HEK293T (cell line): Measurements from ENCODE around the gene CDH13.

Experiments
- CTCF ChIA-PET: fragments of 350-600 bp; formaldehyde crosslinking; extraction: SDS; loops from one replicate; lab custom pipeline; 2021; ENCODE audit warnings: antibody characterized with exemption, inconsistent platforms; lab: Yijun Ruan, JAX
- POLR2A ChIA-PET: fragments of 350-600 bp; formaldehyde crosslinking; extraction: SDS; loops from one replicate; lab custom pipeline; 2020; ENCODE audit warnings: antibody characterized with exemption, inconsistent platforms; lab: Yijun Ruan, JAX
- DNase-seq: peaks from one replicate; pipeline ENCODE4 v3.0.0; 2012; ENCODE audit warnings: mixed read lengths; ENCODE audit errors: extremely low spot score
- ARNT ChIP-seq: fragments of 450-650 bp; IDR thresholded peaks from 2 replicates; pipeline ENCODE4 v1.6.1; 2017; ENCODE audit warnings: mild to moderate bottlenecking
- BHLHE40 ChIP-seq: fragments of 450-650 bp; IDR thresholded peaks from 2 replicates; pipeline ENCODE4 v1.6.1; 2016; ENCODE audit warnings: mild to moderate bottlenecking, moderate library complexity, borderline replicate concordance
- CTBP1 ChIP-seq: fragments of 450-650 bp; IDR thresholded peaks from 2 replicates; pipeline ENCODE4 v1.6.1; 2016; ENCODE audit warnings: borderline replicate concordance
- ELF4 ChIP-seq: fragments of 450-650 bp; IDR thresholded peaks from 2 replicates; pipeline ENCODE4 v1.6.1; 2017; ENCODE audit warnings: antibody characterized with exemption
- FOXA1 ChIP-seq: fragments of 450-650 bp; IDR thresholded peaks from 2 replicates; pipeline ENCODE4 v1.6.1; 2016; ENCODE audit warnings: mild to moderate bottlenecking
- FOXK2 ChIP-seq: fragments of 450-650 bp; IDR thresholded peaks from 2 replicates; pipeline ENCODE4 v1.6.1; 2016; ENCODE audit warnings: mild to moderate bottlenecking
- FOXM1 ChIP-seq: fragments of 450-650 bp; IDR thresholded peaks from 2 replicates; pipeline ENCODE4 v1.6.1; 2017; ENCODE audit warnings: mild to moderate bottlenecking, borderline replicate concordance
- HDGF ChIP-seq: fragments of 450-650 bp; IDR thresholded peaks from 2 replicates; pipeline ENCODE4 v1.6.1; 2017; ENCODE audit warnings: antibody characterized with exemption, borderline replicate concordance
- L3MBTL2 ChIP-seq: fragments of 450-650 bp; conservative IDR thresholded peaks from 2 replicates; pipeline ENCODE4 v1.6.1; 2016; ENCODE audit warnings: mild to moderate bottlenecking
- LEF1 ChIP-seq: fragments of 450-650 bp; IDR thresholded peaks from 2 replicates; pipeline ENCODE4 v1.6.1; 2017; ENCODE audit warnings: mild to moderate bottlenecking, borderline replicate concordance
- NFRKB ChIP-seq: fragments of 450-650 bp; IDR thresholded peaks from 2 replicates; pipeline ENCODE4 v1.6.1; 2016; ENCODE audit warnings: mild to moderate bottlenecking, moderate library complexity
- SP1 ChIP-seq: fragments of 450-650 bp; IDR thresholded peaks from 2 replicates; pipeline ENCODE4 v1.6.1; 2017
- SUZ12 ChIP-seq: fragments of 450-650 bp; IDR thresholded peaks from 2 replicates; pipeline ENCODE4 v1.6.1; 2016; ENCODE audit warnings: mild to moderate bottlenecking
- TARDBP ChIP-seq: fragments of 450-650 bp; IDR thresholded peaks from 2 replicates; pipeline ENCODE4 v1.6.1; 2016
- ZNF384 ChIP-seq: fragments of 450-650 bp; IDR thresholded peaks from 2 replicates; pipeline ENCODE4 v1.6.1; 2016
- TF ChIP-seq, protein P1 (sequence below): fragments of 450-650 bp; IDR thresholded peaks from 2 replicates; pipeline ENCODE4 v1.6.1; 2016

CDH13 gene

DNA sequence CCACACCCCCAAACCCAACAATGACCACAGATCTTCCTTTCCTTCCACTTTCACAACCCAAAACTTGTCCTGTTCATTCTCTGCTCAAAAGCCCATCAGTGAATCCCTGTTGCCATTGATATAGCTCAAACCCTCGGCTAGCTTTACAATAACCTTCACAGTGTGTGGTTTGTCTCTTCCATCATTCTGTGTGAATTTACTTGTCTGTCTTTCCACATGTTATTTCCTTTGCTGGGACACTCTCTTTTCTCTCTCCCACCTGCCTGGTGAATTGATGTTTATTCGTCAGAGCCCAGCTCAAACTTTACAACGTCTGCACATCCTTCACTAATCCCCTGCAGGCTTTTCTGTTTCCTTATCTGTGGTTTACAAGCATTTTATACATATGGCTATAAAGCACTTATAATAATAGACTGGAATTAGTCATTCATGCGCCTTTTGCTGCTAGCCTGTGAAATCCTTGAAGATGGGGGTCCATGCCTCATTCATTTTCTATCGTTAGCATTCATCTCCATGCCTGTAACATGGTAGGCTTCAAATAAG, 114.4 kb downstream of the CDH13 start:
- no peak for DNase-seq
- CTCF ChIA-PET, result no interaction called here
- no peak for TF ChIP-seq ZNF384
- no peak for TF ChIP-seq TARDBP
- TF ChIP-seq NFRKB, result no peak
- TF ChIP-seq SP1, result no peak
- no peak for TF ChIP-seq BHLHE40
- no peak for TF ChIP-seq HDGF
- no peak for TF ChIP-seq ELF4
- no peak for TF ChIP-seq ARNT
- TF ChIP-seq LEF1, result no peak
- POLR2A ChIA-PET, result no interaction called here

DNA sequence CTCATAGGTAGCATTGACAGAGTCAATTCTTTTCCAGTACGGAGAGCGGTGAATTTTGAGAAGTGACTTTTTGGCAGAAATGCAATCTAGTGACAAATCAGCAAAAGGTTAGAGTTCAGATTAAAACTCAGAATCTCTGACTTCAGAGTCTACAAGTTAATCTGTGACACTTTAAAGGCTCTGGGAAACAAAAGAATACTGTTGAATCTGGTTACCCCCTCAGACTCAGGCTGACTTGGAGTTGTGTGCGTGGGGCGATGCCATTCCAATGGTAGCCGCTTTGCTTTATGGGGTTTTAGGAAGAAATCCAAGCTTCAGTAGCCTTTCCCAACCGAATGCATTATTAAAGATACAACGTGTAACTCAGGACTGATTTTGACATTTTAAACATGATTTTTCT, 118.2 kb downstream of the CDH13 start:
- no peak for TF ChIP-seq BHLHE40
- no peak for TF ChIP-seq LEF1
- TF ChIP-seq FOXK2, result no peak
- no peak for TF ChIP-seq FOXM1
- TF ChIP-seq ARNT, result no peak
- no peak for TF ChIP-seq NFRKB
- TF ChIP-seq ZNF384, result no peak
- TF ChIP-seq, protein P1, sequence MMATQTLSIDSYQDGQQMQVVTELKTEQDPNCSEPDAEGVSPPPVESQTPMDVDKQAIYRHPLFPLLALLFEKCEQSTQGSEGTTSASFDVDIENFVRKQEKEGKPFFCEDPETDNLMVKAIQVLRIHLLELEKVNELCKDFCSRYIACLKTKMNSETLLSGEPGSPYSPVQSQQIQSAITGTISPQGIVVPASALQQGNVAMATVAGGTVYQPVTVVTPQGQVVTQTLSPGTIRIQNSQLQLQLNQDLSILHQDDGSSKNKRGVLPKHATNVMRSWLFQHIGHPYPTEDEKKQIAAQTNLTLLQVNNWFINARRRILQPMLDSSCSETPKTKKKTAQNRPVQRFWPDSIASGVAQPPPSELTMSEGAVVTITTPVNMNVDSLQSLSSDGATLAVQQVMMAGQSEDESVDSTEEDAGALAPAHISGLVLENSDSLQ, result no peak
- TF ChIP-seq ELF4, result no peak
- no peak for TF ChIP-seq SUZ12
- no peak for TF ChIP-seq TARDBP
- no peak for TF ChIP-seq L3MBTL2
- no peak for TF ChIP-seq CTBP1
- no peak for TF ChIP-seq FOXA1
- no peak for TF ChIP-seq HDGF
- ChIA-PET POLR2A (no interaction called here), CTCF (no interaction called here)
- no peak for DNase-seq

DNA sequence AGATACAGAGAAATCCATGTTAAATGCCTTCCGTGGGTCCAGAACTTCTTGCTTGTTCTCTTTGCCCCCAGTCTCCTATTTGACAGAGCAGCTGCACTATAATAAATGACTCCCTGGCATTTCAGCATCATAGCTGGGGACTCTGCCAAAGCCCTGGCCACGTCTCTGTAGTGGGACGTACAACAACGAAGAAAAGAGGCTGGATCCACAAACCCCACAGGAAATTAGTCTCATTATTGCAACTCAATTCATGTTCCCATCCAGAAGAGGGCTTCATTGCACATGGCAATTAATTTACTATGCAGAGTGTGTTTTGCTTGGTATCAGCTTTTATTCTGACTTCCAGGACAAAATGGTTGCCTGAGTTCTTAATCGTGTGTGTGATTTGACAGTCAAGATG, 121.3 kb downstream of the CDH13 start:
- CTCF ChIA-PET, result no interaction called here
- no peak for DNase-seq
- POLR2A ChIA-PET, result no interaction called here
- TF ChIP-seq L3MBTL2 (no peak), FOXK2 (no peak)

DNA sequence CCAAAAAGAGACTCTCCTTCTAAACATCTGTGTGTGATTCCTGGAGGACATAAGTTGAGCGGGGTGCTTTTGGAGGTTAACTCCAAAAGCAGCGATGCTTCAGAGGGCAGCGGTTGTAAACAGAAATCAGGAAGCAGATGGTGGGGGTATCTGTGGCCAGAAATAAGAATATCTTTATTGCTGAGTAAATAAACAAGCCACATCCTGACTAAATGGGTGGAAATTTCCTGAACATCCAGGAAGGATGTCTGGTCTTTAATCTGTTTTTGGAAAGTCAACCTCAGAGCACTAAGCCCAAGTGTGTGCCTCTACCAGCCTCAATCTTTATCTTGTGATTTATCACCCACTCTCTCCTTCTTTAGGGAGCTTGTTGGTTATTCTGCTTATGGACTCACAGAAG, 123.3 kb downstream of the CDH13 start:
- ChIA-PET CTCF (no interaction called here), POLR2A (no interaction called here)

DNA sequence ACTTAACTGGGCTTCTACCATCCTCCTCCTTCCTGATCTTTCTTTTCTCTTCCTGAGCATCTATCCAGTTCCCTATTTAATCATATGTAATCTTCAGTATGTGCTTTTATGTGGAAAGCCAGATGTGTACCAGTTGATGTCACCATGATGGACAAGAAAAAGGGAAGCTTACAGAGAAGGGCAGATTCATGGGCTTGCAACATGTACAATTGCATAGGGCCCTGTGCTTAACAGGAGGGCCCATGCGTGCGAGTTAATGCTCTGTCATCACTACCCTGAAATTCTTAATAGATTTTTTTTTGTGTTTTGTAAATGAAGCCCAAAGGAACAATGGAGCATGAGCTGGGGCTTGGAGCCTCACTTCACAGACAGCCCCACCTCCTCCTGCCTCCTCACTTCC, 124.3 kb downstream of the CDH13 start:
- no peak for TF ChIP-seq FOXM1
- no peak for TF ChIP-seq FOXA1
- TF ChIP-seq ELF4, result no peak
- no peak for TF ChIP-seq HDGF
- no peak for TF ChIP-seq ARNT
- TF ChIP-seq LEF1, result no peak
- TF ChIP-seq L3MBTL2, result no peak
- TF ChIP-seq FOXK2, result no peak
- no peak for TF ChIP-seq ZNF384
- TF ChIP-seq SP1, result no peak
- no peak for TF ChIP-seq NFRKB
- TF ChIP-seq BHLHE40, result no peak
- TF ChIP-seq TARDBP, result no peak
- no peak for DNase-seq
- POLR2A ChIA-PET, result no interaction called here
- CTCF ChIA-PET, result no interaction called here

More for the DNA sequence above, 123.3 kb downstream of the CDH13 start:
- TF ChIP-seq ELF4 (no peak), BHLHE40 (no peak), FOXA1 (no peak), CTBP1 (no peak)
- no peak for DNase-seq

DNA sequence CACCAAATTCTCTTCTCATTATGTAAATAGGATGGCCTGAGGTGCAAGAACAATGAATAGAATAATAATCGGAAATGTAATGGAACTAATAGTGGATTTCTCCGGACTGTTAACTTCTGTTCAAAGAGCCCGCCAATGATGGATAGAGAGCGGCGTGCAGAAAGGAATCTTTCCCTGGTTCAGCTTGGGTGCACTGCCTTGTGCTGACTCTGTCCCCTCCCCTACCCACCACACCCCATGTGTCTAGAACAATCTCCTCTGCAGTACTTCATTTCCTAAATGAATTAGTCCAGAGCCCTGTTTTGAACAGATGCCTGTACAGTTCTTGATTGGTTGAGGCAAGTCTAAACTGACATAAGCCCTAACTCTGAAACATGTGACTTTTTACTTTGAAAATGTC, 125.4 kb downstream of the CDH13 start:
- ChIA-PET POLR2A (no interaction called here), CTCF (no interaction called here)
- no peak for DNase-seq
- TF ChIP-seq L3MBTL2 (no peak), FOXA1 (no peak), LEF1 (no peak), ARNT (no peak), ZNF384 (no peak), SP1 (no peak), ELF4 (no peak), SUZ12 (no peak)
- TF ChIP-seq, protein P1, result no peak

DNA sequence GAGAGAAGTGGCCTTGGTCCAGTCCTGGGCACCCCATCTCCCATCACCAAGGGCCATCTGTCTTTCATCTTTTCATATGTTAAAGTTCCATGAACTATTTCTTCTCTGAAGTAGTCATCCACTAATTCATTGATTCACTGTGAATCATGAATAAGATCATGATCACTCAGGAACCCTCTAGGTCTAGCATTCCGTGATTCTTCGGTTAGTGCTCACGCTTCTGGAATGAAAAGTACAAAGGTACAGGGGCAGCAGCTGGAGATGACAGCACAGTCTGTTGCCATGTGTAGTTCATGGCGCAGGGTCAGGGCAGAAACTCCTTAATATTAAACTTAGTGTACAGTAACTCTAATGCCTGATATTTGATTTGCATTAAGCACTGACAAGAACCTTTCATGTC, 127.1 kb downstream of the CDH13 start:
- no peak for DNase-seq
- TF ChIP-seq FOXK2 (no peak), HDGF (no peak), L3MBTL2 (no peak), ELF4 (no peak), ARNT (no peak), TARDBP (no peak), FOXM1 (no peak), FOXA1 (no peak), NFRKB (no peak), BHLHE40 (no peak), SP1 (no peak), SUZ12 (no peak), LEF1 (no peak), ZNF384 (no peak)
- TF ChIP-seq, protein P1, result no peak
- ChIA-PET POLR2A (no interaction called here), CTCF (no interaction called here)
